Colonic mucosa (tissue), 4 donors: Measurements from ENCODE around the gene NAXD. TPM values are rescaled to one million over a fixed set of nuclear protein-coding genes. Genes with fewer than 3 reads are reported as not detected.

Experiments used
- DNase-seq: peaks from one replicate; pipeline ENCODE4 v3.0.0-alpha.2; 2020
- H3K27ac ChIP-seq: fragments of 200-600 bp; one replicate; pipeline ENCODE4 v1.8.0; 2021
- H3K27me3 ChIP-seq: fragments of 200-600 bp; one replicate; pipeline ENCODE4 v1.8.0; 2021
- H3K36me3 ChIP-seq: fragments of 200-600 bp; one replicate; pipeline ENCODE4 v1.8.0; 2021
- H3K4me1 ChIP-seq: fragments of 200-600 bp; one replicate; pipeline ENCODE4 v1.8.0; 2021; ENCODE audit warnings: mild to moderate bottlenecking
- H3K4me3 ChIP-seq: fragments of 200-600 bp; one replicate; pipeline ENCODE4 v1.8.0; 2021
- H3K9ac ChIP-seq, 2 donors: one replicate each; pipeline ENCODE4 v1.7.0; 2013; ENCODE audit warnings: control low read depth in 2 of 2, low read depth in 2 of 2, low read length in 2 of 2
- H3K9me3 ChIP-seq: fragments of 200-600 bp; one replicate; pipeline ENCODE4 v1.8.0; 2021
- intact Hi-C: fragments of 100-400 bp; cut with DNase I; formaldehyde crosslinking; loops from one replicate; pipeline ENCODE4 v1.14.1; 2022
- total RNA-seq, 2 donors: library from RNA; stranded (reverse); fragmentation: NEBNext Ultra II Directional in 1 of 2; extraction: Animal tissue kit (Norgen Biotek cat#: 25700) in 1 of 2; gene quantifications; one replicate each; pipeline ENCODE4 v1.2.1, GENCODE V29; 2021
- TF ChIP-seq, protein P1 (sequence below): fragments of 200-600 bp; IDR thresholded peaks from one replicate; pipeline ENCODE4 v1.8.0; 2022; ENCODE audit warnings: antibody characterized with exemption, mild to moderate bottlenecking
- donor health status: healthy.
- donor health status: DM: no; HTN: no; CAD: no.
- donor health status: DM: no; HTN: no; CAD: no.

NAXD gene
- total RNA-seq, 2 donors from 2014 or later, result 36.7 to 40.4 TPM

DNA sequence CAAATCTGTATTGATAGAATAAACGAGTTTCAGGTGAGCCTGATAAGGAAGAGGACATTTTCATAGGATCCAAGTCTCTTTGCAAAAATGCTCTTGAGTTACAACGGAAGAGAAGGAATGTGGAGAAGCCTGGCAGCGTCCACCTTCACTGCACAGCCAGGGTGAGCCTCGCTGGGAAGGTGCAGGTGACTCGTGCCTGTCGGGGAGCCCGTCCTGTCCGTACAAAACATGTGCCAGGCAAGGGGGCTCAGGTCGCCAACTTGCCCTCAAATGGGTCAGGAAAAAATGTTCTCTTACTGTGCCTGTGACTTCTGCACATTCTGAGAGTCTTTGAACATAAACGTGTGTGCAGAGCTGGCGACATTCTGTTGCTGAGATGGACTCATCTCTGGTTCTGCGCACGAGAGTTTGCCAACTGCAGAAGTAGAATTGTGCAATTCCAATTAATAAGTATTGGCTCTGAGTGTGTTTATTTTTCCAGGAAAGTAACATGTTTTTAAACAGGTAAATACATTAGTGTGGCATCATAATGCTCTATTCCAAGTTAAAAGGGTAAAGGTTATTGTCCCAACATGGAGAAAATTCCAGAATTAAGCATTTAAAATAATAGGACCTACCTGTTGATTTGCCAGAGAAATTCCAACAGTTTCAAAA lies 28.6 kb downstream of the NAXD start:
- TF ChIP-seq, protein P1, sequence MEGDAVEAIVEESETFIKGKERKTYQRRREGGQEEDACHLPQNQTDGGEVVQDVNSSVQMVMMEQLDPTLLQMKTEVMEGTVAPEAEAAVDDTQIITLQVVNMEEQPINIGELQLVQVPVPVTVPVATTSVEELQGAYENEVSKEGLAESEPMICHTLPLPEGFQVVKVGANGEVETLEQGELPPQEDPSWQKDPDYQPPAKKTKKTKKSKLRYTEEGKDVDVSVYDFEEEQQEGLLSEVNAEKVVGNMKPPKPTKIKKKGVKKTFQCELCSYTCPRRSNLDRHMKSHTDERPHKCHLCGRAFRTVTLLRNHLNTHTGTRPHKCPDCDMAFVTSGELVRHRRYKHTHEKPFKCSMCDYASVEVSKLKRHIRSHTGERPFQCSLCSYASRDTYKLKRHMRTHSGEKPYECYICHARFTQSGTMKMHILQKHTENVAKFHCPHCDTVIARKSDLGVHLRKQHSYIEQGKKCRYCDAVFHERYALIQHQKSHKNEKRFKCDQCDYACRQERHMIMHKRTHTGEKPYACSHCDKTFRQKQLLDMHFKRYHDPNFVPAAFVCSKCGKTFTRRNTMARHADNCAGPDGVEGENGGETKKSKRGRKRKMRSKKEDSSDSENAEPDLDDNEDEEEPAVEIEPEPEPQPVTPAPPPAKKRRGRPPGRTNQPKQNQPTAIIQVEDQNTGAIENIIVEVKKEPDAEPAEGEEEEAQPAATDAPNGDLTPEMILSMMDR, result no peak
- no peaks in the 10 kb centered on the region for H3K9me3 ChIP-seq
- H3K9ac ChIP-seq, result no peak overlapping the region
- no peaks in the 10 kb centered on the region for H3K36me3 ChIP-seq
- no peak overlapping the region for H3K4me3 ChIP-seq
- intact Hi-C loops, result no loop called here
- no peak for DNase-seq
- H3K27ac ChIP-seq, result no peak overlapping the region
- H3K27me3 ChIP-seq, result no peaks in the 10 kb centered on the region
- H3K4me1 ChIP-seq, result no peaks in the 10 kb centered on the region

DNA sequence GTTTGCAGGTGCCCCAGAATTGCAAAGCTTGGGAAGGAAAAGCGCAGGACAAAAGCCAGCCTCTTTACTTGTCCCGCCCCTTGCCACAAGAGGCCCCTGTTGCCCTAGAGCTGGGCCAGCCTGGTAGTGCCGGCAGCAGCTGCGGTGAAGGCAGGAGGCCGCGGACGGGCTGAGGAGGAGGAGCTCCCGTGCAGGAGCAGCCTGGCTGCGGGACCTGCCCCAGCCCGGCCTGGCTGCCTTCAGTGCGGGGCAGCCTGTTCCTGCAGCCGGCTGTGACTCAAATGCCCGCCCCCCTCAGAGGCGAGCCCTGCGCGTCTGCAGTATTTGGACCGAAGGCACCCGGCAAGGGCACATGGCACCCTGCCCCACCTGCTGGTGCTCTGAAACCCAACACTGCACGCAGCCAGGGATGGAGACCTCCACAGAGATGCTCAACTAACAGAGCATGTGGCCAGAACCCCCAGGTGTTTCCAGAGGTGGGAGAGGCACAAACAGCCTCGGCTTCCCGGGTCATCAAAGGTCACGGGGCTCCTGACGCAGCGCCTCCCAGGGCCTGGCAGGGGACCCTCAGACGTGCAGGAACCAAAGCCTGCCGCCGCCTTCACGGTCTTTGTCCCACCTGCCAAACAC lies 29.7 kb downstream of the NAXD start:
- peak; percentile 41 for DNase-seq
- intact Hi-C loops, result no loop called here
- no peaks in the 10 kb centered on the region for H3K27me3 ChIP-seq
- H3K36me3 ChIP-seq, result no peaks in the 10 kb centered on the region
- TF ChIP-seq, protein P1, result peak; percentile 18
- H3K27ac ChIP-seq, result no peak overlapping the region
- H3K9me3 ChIP-seq, result no peaks in the 10 kb centered on the region
- H3K9ac ChIP-seq, result no peak overlapping the region
- no peak overlapping the region for H3K4me3 ChIP-seq
- no peaks in the 10 kb centered on the region for H3K4me1 ChIP-seq

DNA sequence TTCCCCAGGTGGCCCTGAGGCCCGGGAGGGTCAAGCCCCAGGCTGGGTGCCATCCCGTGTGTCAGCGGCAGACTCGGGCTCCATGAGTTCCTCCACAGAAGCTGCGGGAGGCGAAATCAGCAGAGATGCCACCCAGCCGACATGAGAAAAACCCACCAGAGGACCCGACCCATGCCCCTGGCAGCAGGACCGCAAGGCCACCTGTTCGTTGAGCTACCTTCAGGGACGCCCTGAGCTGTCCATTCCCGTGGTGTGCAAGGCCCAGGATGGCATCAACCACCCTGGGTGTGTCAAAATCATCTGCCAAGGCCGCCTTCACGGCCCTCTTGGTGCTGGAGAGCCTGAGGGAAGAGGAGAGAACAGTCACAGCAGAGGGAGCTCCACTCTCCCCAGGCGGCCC lies 30.4 kb downstream of the NAXD start:
- no peaks in the 10 kb centered on the region for H3K36me3 ChIP-seq
- no peak overlapping the region for H3K27ac ChIP-seq
- no peak overlapping the region for H3K4me3 ChIP-seq
- no peak for DNase-seq
- H3K27me3 ChIP-seq, result no peaks in the 10 kb centered on the region
- no peaks in the 10 kb centered on the region for H3K9me3 ChIP-seq
- intact Hi-C loops, result no loop called here
- no peaks in the 10 kb centered on the region for H3K4me1 ChIP-seq
- no peak overlapping the region for H3K9ac ChIP-seq
- TF ChIP-seq, protein P1, result no peak

DNA sequence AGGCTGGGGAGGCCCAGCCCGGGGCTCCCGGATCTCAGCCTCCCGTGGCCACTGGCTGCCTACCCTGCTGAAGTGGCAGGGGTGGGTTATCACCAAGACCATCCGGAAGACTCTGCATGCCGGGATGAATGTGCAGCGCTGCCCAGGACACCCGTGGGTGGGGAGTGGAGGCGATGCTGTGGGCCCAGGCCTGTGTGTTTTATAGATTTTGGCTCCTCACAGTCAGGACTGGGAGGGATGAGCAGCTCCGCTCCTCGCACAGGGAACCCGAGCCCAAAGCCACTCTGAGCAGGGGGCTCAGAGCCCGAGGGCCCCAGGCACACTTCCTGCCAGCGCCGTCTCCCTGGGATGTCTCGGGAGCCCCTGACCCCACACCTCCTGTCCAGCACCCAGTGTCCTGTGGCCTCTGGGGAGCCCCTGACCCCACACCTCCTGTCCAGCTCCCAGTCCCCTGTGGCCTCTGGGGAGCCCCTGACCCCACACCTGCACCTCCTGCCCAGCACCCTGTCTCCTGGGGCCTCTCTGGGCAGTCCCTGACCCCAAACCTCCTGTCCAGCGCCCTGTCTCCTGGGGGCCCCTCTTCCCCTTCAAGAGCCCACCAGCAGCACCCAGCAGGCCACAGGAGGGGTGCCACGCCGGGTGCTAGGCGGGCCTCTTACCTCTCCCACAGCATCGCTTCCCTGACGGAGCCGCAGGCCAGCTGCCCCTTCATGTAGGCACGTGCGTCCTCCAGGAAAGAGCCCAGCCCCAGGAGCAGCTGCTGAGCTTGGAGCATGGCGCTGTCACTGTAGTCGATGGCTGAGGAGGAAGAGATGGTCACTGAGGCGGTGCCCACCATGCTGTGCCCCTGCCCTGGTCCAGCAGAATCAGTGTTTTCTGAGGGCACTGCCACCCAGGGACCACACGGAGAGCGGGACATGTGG lies 31.4 kb downstream of the NAXD start:
- H3K4me3 ChIP-seq, result no peak overlapping the region
- H3K27me3 ChIP-seq, result no peaks in the 10 kb centered on the region
- H3K9ac ChIP-seq, result no peak overlapping the region
- no peaks in the 10 kb centered on the region for H3K36me3 ChIP-seq
- intact Hi-C loops, result no loop called here
- TF ChIP-seq, protein P1, result no peak
- H3K27ac ChIP-seq, result no peak overlapping the region
- no peaks in the 10 kb centered on the region for H3K4me1 ChIP-seq
- DNase-seq, result no peak
- H3K9me3 ChIP-seq, result no peaks in the 10 kb centered on the region

DNA sequence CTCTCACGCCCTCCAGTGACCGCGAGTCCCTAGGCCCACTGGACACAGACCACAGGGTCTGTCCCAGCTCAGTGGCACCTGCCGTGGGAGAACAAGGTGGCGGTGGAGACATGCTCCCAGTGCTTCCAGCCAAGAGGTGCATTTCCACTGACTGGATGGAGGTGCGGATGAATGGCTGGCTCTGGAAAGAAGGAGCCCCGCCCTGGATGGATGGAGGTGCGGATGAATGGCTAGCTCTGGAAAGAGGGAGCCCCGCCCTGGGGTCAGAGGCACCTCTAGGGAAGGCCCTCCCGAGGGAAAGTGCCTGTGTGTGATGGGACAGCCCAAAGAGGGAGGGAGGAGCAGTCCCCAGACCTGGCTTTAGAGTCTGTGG lies 32.0 kb downstream of the NAXD start:
- no peak for DNase-seq
- H3K27me3 ChIP-seq, result no peaks in the 10 kb centered on the region
- no peak overlapping the region for H3K4me3 ChIP-seq
- H3K9me3 ChIP-seq, result no peaks in the 10 kb centered on the region
- no peak overlapping the region for H3K27ac ChIP-seq
- TF ChIP-seq, protein P1, result no peak
- H3K36me3 ChIP-seq, result no peaks in the 10 kb centered on the region
- H3K9ac ChIP-seq, result no peak overlapping the region
- no peaks in the 10 kb centered on the region for H3K4me1 ChIP-seq
- intact Hi-C loops, result no loop called here
